GM19397 (cell line): ENCODE data around the gene SFRP5.

Source experiments
- ATAC-seq: cut with Tn5 transposase; IDR thresholded peaks from one replicate; pipeline ENCODE4 v1.9.1; 2021; ENCODE audit warnings: mild to moderate bottlenecking, moderate library complexity; ENCODE audit not compliant: unreplicated experiment

SFRP5 gene

GRCh38 chr10:97771913-97772823 is at the start of gene SFRP5:
SFRP5 (minus strand) TSS chr10:97771999; CDS start chr10:97771833, 166 bp downstream.
- ATAC-seq: no peak

GRCh38 chr10:97820096-97820704 is 48.4 kb upstream of the SFRP5 start:
- no peak for ATAC-seq

- no peak for ATAC-seq
Measured at GRCh38 chr10:97818572-97818971, 46.8 kb upstream of the SFRP5 start.

- ATAC-seq: no peak
Measured at GRCh38 chr10:97816609-97817008, 44.8 kb upstream of the SFRP5 start.

GRCh38 chr10:97814996-97815395 is 43.2 kb upstream of the SFRP5 start:
- ATAC-seq: no peak

- ATAC-seq: no peak
Measured at GRCh38 chr10:97813311-97813710, 41.5 kb upstream of the SFRP5 start.

GRCh38 chr10:97812696-97813095 is 40.9 kb upstream of the SFRP5 start:
- ATAC-seq: no peak

- no peak for ATAC-seq
Measured at GRCh38 chr10:97811958-97812357, 40.2 kb upstream of the SFRP5 start.

GRCh38 chr10:97810446-97810845 is 38.6 kb upstream of the SFRP5 start:
- no peak for ATAC-seq

- ATAC-seq: no peak
Measured at GRCh38 chr10:97805949-97806348, 34.1 kb upstream of the SFRP5 start.

- no peak for ATAC-seq
Measured at GRCh38 chr10:97805096-97805884, 33.5 kb upstream of the SFRP5 start.

- ATAC-seq: no peak
Measured at GRCh38 chr10:97801422-97801821, 29.6 kb upstream of the SFRP5 start.

GRCh38 chr10:97800474-97800873 is 28.7 kb upstream of the SFRP5 start:
- no peak for ATAC-seq

- ATAC-seq: no peak
Measured at GRCh38 chr10:97798958-97799610, 27.3 kb upstream of the SFRP5 start.

- no peak for ATAC-seq
Measured at GRCh38 chr10:97796651-97797050, 24.9 kb upstream of the SFRP5 start.

- ATAC-seq: no peak
Measured at GRCh38 chr10:97795886-97796285, 24.1 kb upstream of the SFRP5 start.

GRCh38 chr10:97791824-97792721 is 20.3 kb upstream of the SFRP5 start:
- ATAC-seq: no peak

GRCh38 chr10:97789770-97790397 is 18.1 kb upstream of the SFRP5 start:
- no peak for ATAC-seq
